ENCODE results near the gene VPS50.

Gene VPS50

GRCh38 chr7:93226310-93226709 lies 5.9 kb upstream of the VPS50 start, which contains the start of gene HEPACAM2:
Gene HEPACAM2 (minus strand): TSS chr7:93226469.
- Mint-ChIP-seq H3K9me3 (no peaks in the 10 kb centered on the region), H3K36me3 (no peaks in the 10 kb centered on the region), H3K27me3 (no peaks in the 10 kb centered on the region), H3K4me3 (no peak within 1 kb of the TSS), H3K4me1 (peaks cover 12% of the 10 kb centered on the region), H3K27ac (no peak within 1 kb of the TSS)
- CTCF ChIA-PET = interaction anchor here (1.0 to 1.6 kb wide), 2 partner anchors 9 to 169 kb away, joined by 4 to 7 read pairs; no protein-coding TSS in a partner anchor
- DNase-seq = no peak

GRCh38 chr7:93228302-93228701 lies 3.9 kb upstream of the VPS50 start:
- peak overlapping the region; percentile 25 for H3K27ac Mint-ChIP-seq
- DNase-seq = no peak
- CTCF ChIA-PET = interaction anchor here (0.9 to 2.9 kb wide), 10 partner anchors 15 to 608 kb away, joined by 3 to 20 read pairs (median 4); partner anchors contain the start of gene SAMD9

GRCh38 chr7:93231259-93231658 lies 907 bp upstream of the VPS50 start:
- no peaks in the 10 kb centered on the region for H3K36me3 Mint-ChIP-seq
- CTCF ChIA-PET = interaction anchor here (1.0 to 3.1 kb wide), 2 partner anchors 14 to 320 kb away, joined by 3 to 16 read pairs; no protein-coding TSS in a partner anchor
- H3K27ac Mint-ChIP-seq = peak overlapping the region; percentile 96
- no peaks in the 10 kb centered on the region for H3K27me3 Mint-ChIP-seq
- H3K9me3 Mint-ChIP-seq = no peaks in the 10 kb centered on the region
- H3K4me3 Mint-ChIP-seq = peak overlapping the region; percentile 95
- no peak for DNase-seq
- peaks cover 23% of the 10 kb centered on the region for H3K4me1 Mint-ChIP-seq

More at GRCh38 chr7:93228302-93228701, 3.9 kb upstream of the VPS50 start:
- Mint-ChIP-seq H3K36me3 (no peaks in the 10 kb centered on the region), H3K4me3 (no peak overlapping the region), H3K9me3 (no peaks in the 10 kb centered on the region), H3K27me3 (no peaks in the 10 kb centered on the region), H3K4me1 (peaks cover 20% of the 10 kb centered on the region)

GRCh38 chr7:93232673-93233018 lies 480 bp downstream of the VPS50 start:
- Mint-ChIP-seq H3K4me1 (peaks cover 23% of the 10 kb centered on the region), H3K9me3 (no peaks in the 10 kb centered on the region), H3K27me3 (no peaks in the 10 kb centered on the region), H3K27ac (peak overlapping the region; percentile 96), H3K36me3 (no peaks in the 10 kb centered on the region), H3K4me3 (peak overlapping the region; percentile 95)
- CTCF ChIA-PET = interaction anchor here (1.4 to 3.1 kb wide), 2 partner anchors 12 to 352 kb away, joined by 3 to 16 read pairs; no protein-coding TSS in a partner anchor
- no peak for DNase-seq

- H3K4me3 Mint-ChIP-seq = no peak overlapping the region
- no peaks in the 10 kb centered on the region for H3K36me3 Mint-ChIP-seq
- peaks cover 14% of the 10 kb centered on the region for H3K4me1 Mint-ChIP-seq
- H3K9me3 Mint-ChIP-seq = no peaks in the 10 kb centered on the region
- H3K27ac Mint-ChIP-seq = no peak overlapping the region
- H3K27me3 Mint-ChIP-seq = no peaks in the 10 kb centered on the region
- CTCF ChIA-PET = interaction anchor here (0.9 kb wide), 1 partner anchor 9 kb away, joined by 4 read pairs; no protein-coding TSS in a partner anchor
- no peak for DNase-seq
Measured at GRCh38 chr7:93235541-93235940, 3.4 kb downstream of the VPS50 start.

- Mint-ChIP-seq H3K4me3 (no peak overlapping the region), H3K4me1 (peaks cover 3% of the 10 kb centered on the region), H3K36me3 (no peaks in the 10 kb centered on the region), H3K27ac (no peak overlapping the region), H3K9me3 (no peaks in the 10 kb centered on the region), H3K27me3 (no peaks in the 10 kb centered on the region)
- CTCF ChIA-PET = no interaction called here
- DNase-seq = no peak
Measured at GRCh38 chr7:93238131-93238530, 6.0 kb downstream of the VPS50 start.

GRCh38 chr7:93238748-93239147 lies 6.6 kb downstream of the VPS50 start:
- no peak for DNase-seq
- CTCF ChIA-PET = no interaction called here
- Mint-ChIP-seq H3K27me3 (no peaks in the 10 kb centered on the region), H3K36me3 (no peaks in the 10 kb centered on the region), H3K4me1 (peaks cover under 1% of the 10 kb centered on the region), H3K4me3 (no peak overlapping the region), H3K27ac (no peak overlapping the region), H3K9me3 (no peaks in the 10 kb centered on the region)

- CTCF ChIA-PET = no interaction called here
Measured at GRCh38 chr7:93239824-93240223, 7.7 kb downstream of the VPS50 start.

GRCh38 chr7:93242106-93242505 lies 9.9 kb downstream of the VPS50 start:
- no peak overlapping the region for H3K27ac Mint-ChIP-seq
- no peaks in the 10 kb centered on the region for H3K4me1 Mint-ChIP-seq
- no peaks in the 10 kb centered on the region for H3K27me3 Mint-ChIP-seq
- no peak overlapping the region for H3K4me3 Mint-ChIP-seq
- H3K9me3 Mint-ChIP-seq = no peaks in the 10 kb centered on the region
- CTCF ChIA-PET = interaction anchor here (6.3 kb wide), 1 partner anchor 309 kb away, joined by 31 read pairs; no protein-coding TSS in a partner anchor
- H3K36me3 Mint-ChIP-seq = no peaks in the 10 kb centered on the region
- no peak for DNase-seq

More at GRCh38 chr7:93239824-93240223, 7.7 kb downstream of the VPS50 start:
- no peaks in the 10 kb centered on the region for H3K4me1 Mint-ChIP-seq
- H3K27me3 Mint-ChIP-seq = no peaks in the 10 kb centered on the region
- no peaks in the 10 kb centered on the region for H3K36me3 Mint-ChIP-seq
- no peak overlapping the region for H3K27ac Mint-ChIP-seq
- DNase-seq = no peak
- H3K4me3 Mint-ChIP-seq = no peak overlapping the region
- no peaks in the 10 kb centered on the region for H3K9me3 Mint-ChIP-seq

- CTCF ChIA-PET = interaction anchor here (0.5 to 6.3 kb wide), 9 partner anchors 13 to 305 kb away, joined by 3 to 31 read pairs (median 5); partner anchors contain the start of gene VPS50
- no peak overlapping the region for H3K27ac Mint-ChIP-seq
- H3K36me3 Mint-ChIP-seq = no peaks in the 10 kb centered on the region
- H3K4me1 Mint-ChIP-seq = no peaks in the 10 kb centered on the region
- DNase-seq = no peak
- no peaks in the 10 kb centered on the region for H3K27me3 Mint-ChIP-seq
- H3K9me3 Mint-ChIP-seq = no peaks in the 10 kb centered on the region
- H3K4me3 Mint-ChIP-seq = no peak overlapping the region
Measured at GRCh38 chr7:93245525-93246432, 13.6 kb downstream of the VPS50 start.

GRCh38 chr7:93249491-93250148 lies 17.5 kb downstream of the VPS50 start:
- Mint-ChIP-seq H3K27ac (no peak overlapping the region), H3K27me3 (no peaks in the 10 kb centered on the region), H3K9me3 (no peaks in the 10 kb centered on the region), H3K36me3 (no peaks in the 10 kb centered on the region), H3K4me3 (no peak overlapping the region), H3K4me1 (no peaks in the 10 kb centered on the region)
- CTCF ChIA-PET = interaction anchor here (0.7 kb wide), 1 partner anchor 1209 kb away, joined by 3 read pairs; no protein-coding TSS in a partner anchor
- no peak for DNase-seq

GRCh38 chr7:93258661-93259060 lies 26.5 kb downstream of the VPS50 start:
- H3K36me3 Mint-ChIP-seq = peaks cover 5% of the 10 kb centered on the region
- H3K4me3 Mint-ChIP-seq = no peak overlapping the region
- CTCF ChIA-PET = no interaction called here
- no peaks in the 10 kb centered on the region for H3K9me3 Mint-ChIP-seq
- DNase-seq = no peak
- no peak overlapping the region for H3K27ac Mint-ChIP-seq
- no peaks in the 10 kb centered on the region for H3K4me1 Mint-ChIP-seq
- H3K27me3 Mint-ChIP-seq = no peaks in the 10 kb centered on the region

GRCh38 chr7:93262535-93262934 lies 30.4 kb downstream of the VPS50 start:
- H3K27ac Mint-ChIP-seq = no peak overlapping the region
- CTCF ChIA-PET = no interaction called here
- H3K27me3 Mint-ChIP-seq = no peaks in the 10 kb centered on the region
- no peak overlapping the region for H3K4me3 Mint-ChIP-seq
- no peak for DNase-seq
- no peaks in the 10 kb centered on the region for H3K9me3 Mint-ChIP-seq
- H3K4me1 Mint-ChIP-seq = no peaks in the 10 kb centered on the region
- H3K36me3 Mint-ChIP-seq = peaks cover 5% of the 10 kb centered on the region

GRCh38 chr7:93265220-93265619 lies 33.1 kb downstream of the VPS50 start:
- no peaks in the 10 kb centered on the region for H3K27me3 Mint-ChIP-seq
- no peak overlapping the region for H3K27ac Mint-ChIP-seq
- no peaks in the 10 kb centered on the region for H3K4me1 Mint-ChIP-seq
- H3K4me3 Mint-ChIP-seq = no peak overlapping the region
- DNase-seq = no peak
- H3K9me3 Mint-ChIP-seq = no peaks in the 10 kb centered on the region
- H3K36me3 Mint-ChIP-seq = peaks cover 5% of the 10 kb centered on the region
- CTCF ChIA-PET = interaction anchor here (0.6 kb wide), 1 partner anchor 160 kb away, joined by 3 read pairs; no protein-coding TSS in a partner anchor

All from activated naive CD4-positive, alpha-beta T cell treated with anti-CD3 and anti-CD28 coated beads, Interleukin-2, amount 10 ng/mL, durations not matched to agents 7 days and 5 days (primary cell).